Posterior cingulate gyrus (tissue), 11 donors: ENCODE data around the gene PARPBP.
A peak's percentile ranks its signal among the peaks of the same experiment; 100 is the strongest.
"Not testable (repeated sequence)": the region's sequence is repeated elsewhere in the genome, so short reads cannot be mapped to it uniquely, and the experiment has no call there.

Experiments
- DNase-seq, 10 donors: peaks; one replicate each; pipeline versions ENCODE4 v3.0.0 to v3.0.0-alpha.2; 2020 to 2021; ENCODE audit warnings: mixed read lengths in 3 of 10
- intact Hi-C: fragments of 100-400 bp; cut with DNase I; formaldehyde crosslinking; loops from one replicate; pipeline ENCODE4 v1.15.1; 2023

Gene PARPBP, protein sequence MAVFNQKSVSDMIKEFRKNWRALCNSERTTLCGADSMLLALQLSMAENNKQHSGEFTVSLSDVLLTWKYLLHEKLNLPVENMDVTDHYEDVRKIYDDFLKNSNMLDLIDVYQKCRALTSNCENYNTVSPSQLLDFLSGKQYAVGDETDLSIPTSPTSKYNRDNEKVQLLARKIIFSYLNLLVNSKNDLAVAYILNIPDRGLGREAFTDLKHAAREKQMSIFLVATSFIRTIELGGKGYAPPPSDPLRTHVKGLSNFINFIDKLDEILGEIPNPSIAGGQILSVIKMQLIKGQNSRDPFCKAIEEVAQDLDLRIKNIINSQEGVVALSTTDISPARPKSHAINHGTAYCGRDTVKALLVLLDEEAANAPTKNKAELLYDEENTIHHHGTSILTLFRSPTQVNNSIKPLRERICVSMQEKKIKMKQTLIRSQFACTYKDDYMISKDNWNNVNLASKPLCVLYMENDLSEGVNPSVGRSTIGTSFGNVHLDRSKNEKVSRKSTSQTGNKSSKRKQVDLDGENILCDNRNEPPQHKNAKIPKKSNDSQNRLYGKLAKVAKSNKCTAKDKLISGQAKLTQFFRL

DNA sequence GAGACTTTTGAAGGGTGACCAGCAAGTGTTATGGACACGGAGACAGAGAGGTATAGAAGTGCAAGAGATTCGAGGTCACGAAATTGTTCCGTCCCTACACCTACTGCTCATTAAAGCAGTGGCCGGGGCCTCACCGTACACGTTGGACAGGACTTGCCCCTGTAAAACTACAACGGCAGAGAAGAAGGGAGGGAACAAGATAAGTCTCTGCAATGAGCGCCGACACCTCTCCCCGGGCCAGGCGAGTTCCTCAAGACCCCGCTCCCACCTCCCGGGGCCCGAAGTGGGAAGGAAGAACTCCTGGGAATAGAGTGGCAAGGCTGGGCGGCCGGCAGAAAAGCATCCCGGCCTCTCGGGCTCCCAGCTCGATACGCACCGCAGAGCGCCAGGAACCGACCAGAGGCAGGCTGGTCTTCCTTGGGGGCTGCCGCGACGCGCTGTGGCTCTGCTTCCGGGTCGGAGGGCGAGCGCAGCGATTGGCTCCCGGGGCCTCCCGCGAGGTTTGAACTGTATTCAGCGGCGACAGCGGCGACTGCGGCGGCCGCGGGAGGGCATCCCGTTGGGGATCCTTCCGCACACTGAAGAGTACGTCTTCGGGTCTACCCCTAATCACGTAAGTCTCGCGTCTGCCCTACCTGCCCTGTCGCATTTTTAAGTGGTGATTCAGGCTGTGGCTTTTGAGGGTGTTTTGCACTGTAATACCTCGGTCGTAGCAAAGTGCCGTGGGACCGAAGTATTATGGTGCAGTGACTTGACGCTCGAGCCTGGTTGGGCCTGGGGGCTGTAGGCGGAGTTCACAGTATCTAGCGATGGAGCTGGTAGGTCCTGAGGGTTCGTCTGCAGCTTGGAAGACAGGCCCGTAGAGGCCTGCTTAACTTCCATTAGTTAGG lies at the start of gene PARPBP, which contains the start of gene NUP37:
TSS of gene PARPBP (plus strand) at position 510 of the 890 bp plus-strand sequence. CDS start 3,706 bp downstream, outside the sequence.
TSS of gene NUP37 (minus strand) at position 441 of the 890 bp plus-strand sequence. CDS start 1,596 bp downstream, outside the sequence.
- DNase-seq: peak; percentile 85 to 99 (median 94)
- intact Hi-C loops: loop anchor here (2.0 kb wide), 1 partner anchor 57 kb away; no protein-coding TSS in a partner anchor

DNA sequence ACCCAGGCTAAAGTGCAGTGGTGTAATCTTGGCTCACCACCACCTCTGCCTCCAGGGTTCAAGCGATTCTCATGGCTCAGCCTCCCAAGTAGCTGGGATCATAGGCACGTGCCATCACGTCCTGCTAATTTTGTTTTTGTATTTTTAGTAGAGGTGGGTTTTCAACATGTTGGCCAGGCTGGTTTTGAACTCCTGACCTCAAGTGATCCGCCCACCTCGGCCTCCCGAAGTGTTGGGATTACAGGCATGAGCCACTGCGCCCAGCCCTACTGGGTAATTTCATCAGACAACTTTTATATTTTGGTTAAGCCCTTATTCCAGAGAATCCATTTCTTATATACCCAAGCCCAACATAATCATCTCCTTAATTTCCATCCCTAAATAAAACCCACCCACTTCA lies 47.9 kb upstream of the PARPBP start:
- peak in 1 of 10 donors; percentile 65 for DNase-seq
- intact Hi-C loops: not testable (repeated sequence)

DNA sequence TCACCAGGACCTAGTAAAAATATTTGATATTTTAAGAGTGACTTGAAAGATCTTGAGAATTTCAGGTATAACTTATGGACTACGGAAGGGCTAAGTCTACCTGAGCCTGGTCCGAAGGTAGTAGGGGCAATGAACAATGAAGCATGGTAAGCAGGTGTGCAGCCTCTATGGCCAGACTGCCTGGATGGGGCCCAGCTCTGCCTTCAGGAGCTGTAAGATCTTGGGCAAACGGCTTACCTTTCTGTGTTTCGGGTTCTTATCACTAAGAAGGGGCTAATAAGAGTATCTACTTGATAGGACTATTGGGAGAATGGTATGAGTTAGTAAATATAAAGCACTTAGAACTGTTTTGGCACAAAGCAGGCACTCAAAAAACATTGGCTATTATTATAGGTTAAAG lies 39.1 kb upstream of the PARPBP start:
- no peak for DNase-seq
- intact Hi-C loops: no loop called here

DNA sequence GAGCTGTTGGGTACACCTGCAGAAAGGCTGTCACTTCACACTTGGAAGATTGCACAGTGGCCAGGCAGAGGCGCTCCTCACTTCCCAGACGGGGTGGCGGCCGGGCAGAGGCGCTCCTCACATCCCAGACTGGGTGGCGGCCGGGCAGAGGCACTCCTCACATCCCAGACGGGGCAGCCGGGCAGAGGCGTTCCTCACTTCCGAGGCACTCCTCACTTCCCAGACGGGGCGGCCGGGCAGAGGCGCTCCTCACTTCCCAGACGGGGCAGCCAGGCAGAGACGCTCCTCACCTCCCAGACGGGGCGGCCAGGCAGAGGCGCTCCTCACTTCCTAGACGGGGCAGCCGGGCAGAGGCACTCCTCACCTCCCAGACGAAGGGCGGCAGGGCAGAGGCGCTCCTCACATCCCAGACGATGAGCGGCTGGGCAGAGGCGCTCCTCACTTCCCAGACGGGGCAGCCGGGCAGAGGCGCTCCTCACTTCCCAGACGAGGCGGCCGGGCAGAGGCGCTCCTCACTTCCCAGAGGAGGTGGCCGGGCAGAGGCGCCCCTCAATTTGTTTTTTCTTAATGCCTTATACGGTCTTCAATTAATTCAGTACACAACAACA lies 30.7 kb upstream of the PARPBP start:
- intact Hi-C loops: not testable (repeated sequence)
- peak in 3 of 10 donors; percentile 64 to 82 (median 70) for DNase-seq

DNA sequence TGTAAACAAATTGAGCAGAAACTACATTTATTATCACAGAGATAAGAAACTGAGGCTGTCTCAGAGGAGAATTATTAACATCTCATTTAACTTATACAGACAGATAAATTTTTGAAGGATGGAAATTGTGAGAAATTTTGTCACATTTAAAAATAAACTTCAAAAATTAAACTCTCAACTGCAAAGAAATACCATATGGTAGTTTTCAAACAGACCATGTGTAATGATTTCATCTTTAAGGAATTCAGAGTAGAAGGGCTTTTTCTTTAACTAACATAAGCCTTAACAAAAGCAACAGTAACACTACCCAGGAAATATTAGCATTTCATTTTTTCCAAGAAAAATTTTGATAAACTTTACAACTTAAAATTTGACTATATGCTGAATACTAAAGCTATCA lies 26.7 kb upstream of the PARPBP start:
- DNase-seq: no peak
- intact Hi-C loops: loop anchor here (10.0 kb wide), 3 partner anchors 391 to 681 kb away; partner anchors contain the start of gene IGF1

DNA sequence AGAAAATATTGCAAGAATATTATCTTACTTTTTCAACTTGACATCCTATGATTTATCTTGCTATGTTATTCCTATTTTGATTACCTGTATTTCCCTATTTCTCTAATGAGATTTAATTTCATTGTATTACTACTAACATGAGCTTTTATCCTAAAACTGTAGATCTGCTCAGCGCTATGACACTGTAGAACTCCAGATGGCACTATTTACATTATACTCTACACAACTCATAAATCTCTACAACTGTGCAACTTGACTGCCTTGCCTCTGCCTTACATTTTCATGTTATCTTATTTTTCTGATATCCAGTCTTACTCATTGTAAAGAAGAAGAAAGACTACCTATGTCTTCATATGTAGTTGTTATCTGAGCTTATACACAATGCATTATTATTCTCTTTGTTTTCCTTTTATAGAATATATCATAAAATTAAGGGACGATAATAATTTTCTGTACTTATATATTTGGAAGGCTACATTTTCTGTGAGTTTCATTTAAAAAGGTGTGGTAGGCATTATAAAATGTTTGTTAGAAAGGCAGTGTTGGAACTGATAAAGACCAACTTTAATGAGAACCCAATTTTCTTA lies 24.2 kb upstream of the PARPBP start:
- no peak for DNase-seq
- intact Hi-C loops: loop anchor here (10.0 kb wide), 3 partner anchors 389 to 679 kb away; partner anchors contain the start of gene IGF1

DNA sequence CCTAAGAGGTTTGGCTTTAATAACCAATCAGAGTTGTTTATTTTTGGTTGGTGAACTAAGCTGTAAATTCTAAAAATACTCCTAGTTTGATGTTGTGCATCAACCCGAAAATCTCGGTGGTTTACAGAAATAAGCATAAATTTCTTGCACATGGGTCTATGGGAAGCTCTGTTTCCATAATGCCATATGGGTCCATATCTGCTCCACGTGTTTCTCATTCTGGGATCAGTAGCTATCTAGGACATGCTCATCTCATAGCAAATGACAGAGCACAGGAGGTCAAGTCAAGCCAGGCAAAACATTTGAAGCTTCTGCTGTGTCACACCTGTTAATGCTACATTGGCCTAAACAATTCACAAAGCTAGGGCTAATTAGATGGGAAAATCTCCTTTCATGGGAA lies 23.1 kb upstream of the PARPBP start:
- DNase-seq: no peak
- intact Hi-C loops: loop anchor here (10.0 kb wide), 3 partner anchors 388 to 678 kb away; partner anchors contain the start of gene IGF1

DNA sequence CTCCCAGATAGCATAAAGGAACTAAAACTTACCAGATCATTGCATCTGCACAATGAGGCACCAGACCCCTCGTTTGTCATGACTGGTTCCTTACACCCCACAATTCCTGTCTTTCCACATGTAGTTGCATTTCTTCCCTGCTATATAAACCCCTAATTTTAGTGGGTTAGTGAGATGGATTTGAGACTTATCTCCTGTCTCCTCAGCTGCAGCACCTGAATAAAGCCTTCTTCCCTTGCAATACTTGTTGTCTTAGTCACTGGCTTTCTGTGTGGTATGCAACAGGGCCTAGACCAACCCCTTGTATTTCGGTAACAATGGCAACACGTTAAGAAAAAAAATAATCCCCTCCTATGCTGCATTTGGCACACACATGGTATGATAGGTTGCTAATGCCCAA lies 13.1 kb upstream of the PARPBP start:
- intact Hi-C loops: no loop called here
- DNase-seq: no peak

DNA sequence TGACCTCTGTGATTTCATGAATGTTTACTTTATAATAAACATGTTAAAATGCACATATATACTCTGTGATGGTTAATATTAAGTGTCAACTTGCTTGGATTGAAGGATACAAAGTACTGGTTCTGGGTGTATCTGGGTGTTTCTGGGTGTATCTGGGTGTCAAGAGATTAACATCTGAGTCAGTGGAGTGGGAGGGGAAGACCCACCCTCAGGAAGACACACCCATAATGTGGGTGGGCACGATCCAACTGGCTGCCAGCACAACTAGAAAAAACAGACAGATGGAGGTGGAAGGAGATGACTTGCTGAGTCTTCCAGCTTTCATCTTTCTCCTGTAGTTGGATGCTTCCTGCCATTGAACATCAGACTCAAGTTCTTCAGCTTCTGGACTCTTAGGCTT lies 12.0 kb upstream of the PARPBP start:
- DNase-seq: no peak
- intact Hi-C loops: no loop called here

DNA sequence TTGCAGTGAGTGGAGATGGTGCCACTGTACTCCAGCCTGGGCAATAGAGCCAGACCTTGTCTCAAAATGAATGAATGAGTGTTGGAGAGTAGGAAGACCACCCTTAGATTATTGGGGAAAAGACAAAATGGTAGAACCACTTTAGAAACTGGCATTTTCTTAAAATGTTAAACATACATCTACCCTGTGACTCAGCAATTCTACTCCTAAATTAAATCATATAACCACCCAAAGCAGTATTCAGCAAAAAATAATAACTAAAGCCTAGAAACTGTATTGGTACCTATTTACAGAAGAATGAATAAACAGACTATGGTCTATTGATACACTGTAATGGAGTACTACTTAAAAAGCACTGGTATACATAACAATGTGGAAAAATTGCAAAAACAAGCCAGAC lies 9.2 kb upstream of the PARPBP start:
- DNase-seq: no peak
- intact Hi-C loops: no loop called here

DNA sequence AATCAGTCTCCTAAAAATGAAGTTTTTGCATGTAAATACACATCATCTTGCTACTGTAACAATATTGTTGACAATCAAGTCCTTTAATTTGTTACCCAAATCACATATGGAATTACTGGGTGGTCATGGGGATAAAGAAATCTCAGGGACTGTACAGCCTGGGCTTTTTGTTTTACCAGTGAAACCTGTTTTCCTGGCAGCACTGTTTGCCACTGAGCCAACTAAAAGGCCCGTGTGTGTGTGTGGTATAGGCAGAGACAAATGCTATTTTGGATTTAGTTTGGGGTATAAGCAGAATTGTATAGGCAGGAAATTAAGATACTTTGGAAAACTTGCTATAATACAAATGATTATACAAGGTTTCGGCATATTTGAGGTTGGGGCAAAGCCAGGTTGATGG lies 5.8 kb upstream of the PARPBP start:
- intact Hi-C loops: no loop called here

DNA sequence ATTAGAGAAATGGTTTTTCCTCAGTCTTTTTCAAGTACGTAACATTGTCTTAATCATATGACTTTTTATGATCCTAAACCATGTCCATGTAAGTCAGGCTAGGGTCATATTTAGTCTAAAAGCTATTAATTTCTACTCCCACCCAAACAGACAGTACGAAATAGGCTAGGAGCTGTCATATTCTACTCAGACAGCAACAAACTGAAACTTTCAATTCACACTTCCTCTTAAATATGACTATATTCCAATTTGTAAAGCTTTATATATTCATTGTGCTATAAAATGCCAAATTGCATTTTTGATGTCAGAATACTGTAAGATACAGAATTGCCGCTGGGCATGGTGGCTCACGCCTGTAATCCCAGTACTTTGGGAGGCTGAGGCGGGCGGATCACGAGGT lies 3.6 kb upstream of the PARPBP start:
- DNase-seq: no peak
- intact Hi-C loops: no loop called here

More for the DNA sequence above, 5.8 kb upstream of the PARPBP start:
- DNase-seq: no peak

DNA sequence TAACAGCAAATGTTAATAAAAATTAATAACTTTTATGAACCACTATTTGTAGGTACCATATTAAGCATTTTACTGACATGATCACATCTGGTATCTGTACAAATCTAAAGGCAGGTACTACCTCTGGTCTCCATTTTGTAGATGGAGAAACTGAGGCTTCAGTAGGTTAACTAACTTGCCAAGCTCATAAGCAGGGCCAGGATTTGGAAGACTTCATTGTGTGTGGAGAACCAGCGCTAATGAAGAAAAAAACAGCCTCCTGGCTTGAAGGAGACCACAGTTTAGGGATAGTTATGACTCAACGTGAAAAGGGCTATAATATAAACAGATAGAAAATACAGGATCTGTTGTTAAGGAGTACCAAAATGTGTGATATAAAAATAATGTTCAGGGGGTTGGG lies 1.1 kb upstream of the PARPBP start:
- no peak for DNase-seq
- intact Hi-C loops: no loop called here

DNA sequence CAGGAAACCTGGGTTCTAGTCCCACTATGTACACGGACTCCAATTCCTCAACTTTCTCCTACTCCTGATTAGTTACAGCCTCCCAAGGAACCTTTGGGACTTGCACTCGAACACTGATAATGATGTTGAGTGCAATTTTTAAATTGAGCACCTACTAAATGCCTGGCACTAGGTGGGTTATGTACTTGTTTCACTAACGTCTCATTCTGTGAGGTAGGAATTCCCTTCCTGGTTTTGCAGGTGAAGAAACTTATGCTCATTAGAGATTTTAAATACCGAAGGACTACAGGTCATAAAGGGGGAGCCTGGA lies 536 bp downstream of the PARPBP start:
- DNase-seq: no peak
- intact Hi-C loops: loop anchor here (2.0 kb wide), 1 partner anchor 58 kb away; no protein-coding TSS in a partner anchor

DNA sequence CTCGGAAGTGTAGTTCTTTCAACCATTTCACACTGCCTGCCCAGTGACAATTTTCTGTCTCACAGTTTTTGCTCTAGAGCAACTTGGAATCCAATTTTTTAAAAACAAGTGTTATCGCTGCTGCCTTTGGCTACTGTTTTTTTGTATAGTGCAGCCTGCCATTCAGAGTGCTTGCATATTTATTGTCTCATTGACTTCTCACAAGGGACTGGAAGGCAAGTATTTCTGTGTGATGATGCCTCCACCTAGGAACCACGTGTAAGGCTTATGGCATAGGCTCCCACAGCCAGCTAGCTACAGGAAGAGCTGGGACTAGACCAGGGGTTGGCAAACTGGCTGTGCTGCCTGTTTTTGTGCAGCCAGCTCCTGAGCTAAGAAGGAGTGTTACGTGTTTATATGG lies 903 bp downstream of the PARPBP start:
- intact Hi-C loops: loop anchor here (2.0 kb wide), 1 partner anchor 58 kb away; no protein-coding TSS in a partner anchor
- no peak for DNase-seq

DNA sequence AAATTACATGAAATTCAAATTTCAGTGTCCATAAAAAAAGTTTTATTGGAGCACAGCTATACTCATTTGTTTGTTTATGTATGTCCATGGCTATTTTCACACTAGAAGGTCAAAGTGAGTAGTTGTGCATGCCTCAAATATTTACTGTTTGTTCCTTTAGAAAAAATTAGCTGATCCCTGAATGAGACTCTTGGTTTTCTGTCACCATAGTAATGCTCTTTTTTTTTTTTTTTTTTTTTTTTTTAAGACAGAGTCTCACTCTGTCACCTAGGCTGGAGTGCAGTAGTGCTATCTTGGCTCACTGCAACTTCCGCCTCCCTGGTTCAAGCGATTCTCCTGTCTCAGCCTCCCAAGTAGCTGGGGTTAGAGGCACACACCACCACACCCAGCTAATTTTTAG lies 1.3 kb downstream of the PARPBP start:
- not testable (repeated sequence) for DNase-seq
- intact Hi-C loops: loop anchor here (2.0 kb wide), 1 partner anchor 59 kb away; no protein-coding TSS in a partner anchor

DNA sequence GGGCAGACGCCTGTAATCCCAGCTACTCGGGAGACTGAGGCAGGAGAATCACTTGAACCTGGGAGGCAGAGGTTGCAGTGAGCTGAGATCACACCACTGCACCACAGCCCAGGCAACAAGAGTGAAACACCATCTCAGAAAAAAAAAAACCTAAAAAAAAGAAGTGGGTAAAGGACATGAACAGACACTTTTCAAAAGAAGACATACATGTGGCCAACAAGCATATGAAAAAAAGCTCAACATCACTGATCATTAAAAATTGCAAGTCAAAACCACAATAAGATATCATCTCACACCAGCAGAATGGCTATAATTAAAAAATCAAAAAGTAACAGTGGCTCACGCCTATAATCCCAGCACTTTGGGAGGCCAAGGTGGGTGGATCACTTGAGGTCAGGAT lies 10.7 kb downstream of the PARPBP start:
- intact Hi-C loops, DNase-seq: not testable (repeated sequence)

DNA sequence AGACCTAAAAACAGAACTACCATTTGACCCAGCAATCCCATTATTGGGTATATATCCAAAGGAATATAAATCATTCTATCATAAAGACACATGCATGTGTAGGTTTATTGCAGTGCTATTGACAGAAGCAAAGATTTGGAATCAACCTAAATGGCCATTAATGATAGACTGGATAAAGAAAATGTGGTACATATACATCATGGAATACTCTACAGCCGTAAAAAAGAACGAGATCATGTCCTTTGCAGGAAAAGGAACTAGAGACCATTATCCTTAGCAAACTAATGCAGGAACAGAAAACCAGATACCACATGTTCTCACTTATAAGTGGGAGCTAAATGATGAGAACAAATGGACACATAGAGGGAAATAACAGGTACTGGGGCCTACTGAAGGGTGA lies 11.5 kb downstream of the PARPBP start:
- intact Hi-C loops, DNase-seq: not testable (repeated sequence)

DNA sequence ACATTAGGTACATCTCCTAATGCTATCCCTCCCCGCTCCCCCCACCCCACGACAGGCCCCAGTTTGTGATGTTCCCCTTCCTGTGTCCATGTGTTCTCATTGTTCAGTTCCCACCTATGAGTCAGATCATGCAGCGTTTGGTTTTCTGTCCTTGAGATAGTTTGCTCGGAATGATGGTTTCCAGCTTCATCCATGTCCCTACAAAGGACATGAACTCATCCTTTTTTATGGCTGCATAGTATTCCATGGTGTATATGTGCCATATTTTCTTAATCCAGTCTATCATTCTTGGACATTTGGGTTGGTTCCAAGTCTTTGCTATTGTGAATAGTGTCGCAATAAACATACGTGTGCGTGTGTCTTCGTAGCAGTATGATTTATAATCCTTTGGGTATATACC lies 17.6 kb downstream of the PARPBP start:
- intact Hi-C loops, DNase-seq: not testable (repeated sequence)
